Endothelial cell of umbilical vein (primary cell): ENCODE results near the gene GMPPB. TPM values are rescaled to one million over a fixed set of nuclear protein-coding genes. Genes with fewer than 3 reads are reported as not detected.

Source experiments
- BruUV-seq: library from RNA; stranded (reverse); fragments of 400-500 nt; replicated peaks from 2 replicates; lab custom pipeline; 2021; lab: Mats Ljungman, UMichigan
- CTCF ChIA-PET: fragments of 300-600, 350-600 bp; sonication (Branson Sonifier 250); formaldehyde crosslinking; loops from one replicate; lab custom pipeline; 2021; ENCODE audit warnings: antibody characterized with exemption, inconsistent platforms; lab: Charles Lee
- POLR2A ChIA-PET: fragments of 300-600, 350-600 bp; sonication (Branson Sonifier 250); formaldehyde crosslinking; loops from one replicate; lab custom pipeline; 2021; ENCODE audit warnings: antibody characterized with exemption, inconsistent platforms; lab: Charles Lee
- DNase-seq: peaks from one replicate; pipeline ENCODE4 v3.0.0-alpha.2; 2011; ENCODE audit warnings: low read depth, low spot score
- FAIRE-seq: peaks from 2 replicates; lab custom pipeline; 2011; peaks lifted over from hg19 to GRCh38; lab: Jason Lieb, UNC
- H2AFZ ChIP-seq: 2 replicates; pipeline ENCODE4 v1.6.0; 2012; ENCODE audit warnings: low read depth, low read length, control low read depth, inconsistent platforms
- H3K27ac ChIP-seq: 2 replicates; pipeline ENCODE4 v1.5.1; 2011; ENCODE audit warnings: low read depth, mild to moderate bottlenecking, control low read depth, low read length, moderate library complexity; ENCODE audit not compliant: insufficient read depth
- H3K27me3 ChIP-seq, 2 experiments: 2 replicates each; pipeline versions ENCODE4 v1.6.0 to v1.6.1; 2011; ENCODE audit warnings: low read length in 2 of 2, mixed read lengths in 1 of 2; ENCODE audit not compliant: control insufficient read depth in 2 of 2, insufficient read depth in 2 of 2
- H3K36me3 ChIP-seq, 2 experiments: 2 replicates in 1 of 2; 3 replicates in 1 of 2; pipeline ENCODE4 v1.5.1; 2011; ENCODE audit warnings: low read length in 2 of 2, mild to moderate bottlenecking in 1 of 2, moderate library complexity in 1 of 2; ENCODE audit not compliant: control insufficient read depth in 2 of 2, insufficient read depth in 2 of 2; ENCODE audit errors: extremely low read depth in 1 of 2
- H3K4me1 ChIP-seq: 3 replicates; pipeline ENCODE4 v1.5.1; 2011; ENCODE audit warnings: mild to moderate bottlenecking, low read length; ENCODE audit not compliant: control insufficient read depth, insufficient read depth; ENCODE audit errors: extremely low read depth
- H3K4me2 ChIP-seq: 2 replicates; pipeline ENCODE4 v1.6.1; 2011; ENCODE audit warnings: low read length, control low read depth, mixed read lengths; ENCODE audit not compliant: insufficient read depth
- H3K4me3 ChIP-seq, 3 experiments: fragments of 200-600 bp in 1 of 3; sonication (generic), shearing (Covaris generic) in 1 of 3; replicated peaks in 1 of 3; 2 replicates each; pipeline ENCODE4 v1.5.1; 2011 to 2016; ENCODE audit warnings: control low read depth in 3 of 3, low read length in 3 of 3, mild to moderate bottlenecking in 2 of 3, inconsistent platforms in 1 of 3, low read depth in 1 of 3, moderate library complexity in 1 of 3; ENCODE audit not compliant: insufficient read depth in 1 of 3
- H3K79me2 ChIP-seq: 2 replicates; pipeline ENCODE4 v1.6.0; 2012; ENCODE audit warnings: low read length, inconsistent platforms; ENCODE audit not compliant: control insufficient read depth, insufficient read depth
- H3K9ac ChIP-seq: replicated peaks from 2 replicates; pipeline ENCODE3; 2011; ENCODE audit warnings: low read length, control low read depth; ENCODE audit not compliant: insufficient read depth; ENCODE audit errors: extremely low read depth
- H3K9me1 ChIP-seq: replicated peaks from 3 replicates; pipeline ENCODE4 v1.6.0; 2011; ENCODE audit warnings: mild to moderate bottlenecking, low read length; ENCODE audit not compliant: control insufficient read depth, insufficient read depth; ENCODE audit errors: extremely low read depth
- H3K9me3 ChIP-seq: replicated peaks from 2 replicates; pipeline ENCODE4 v1.5.1; 2012; ENCODE audit warnings: low read length, inconsistent platforms; ENCODE audit not compliant: control insufficient read depth, insufficient read depth
- H4K20me1 ChIP-seq: replicated peaks from 2 replicates; pipeline ENCODE3; 2011; ENCODE audit warnings: mild to moderate bottlenecking, low read length; ENCODE audit not compliant: control insufficient read depth, insufficient read depth; ENCODE audit errors: extremely low read depth
- CTCF ChIP-seq, 2 donors: IDR thresholded peaks; 1 replicate in 1 of 2; 2 replicates in 1 of 2; pipeline ENCODE4 v1.5.1; 2011; ENCODE audit warnings: low read length in 2 of 2, mild to moderate bottlenecking in 2 of 2, moderate library complexity in 2 of 2, control low read depth in 1 of 2, inconsistent platforms in 1 of 2, low read depth in 1 of 2; ENCODE audit not compliant: insufficient read depth in 1 of 2; ENCODE audit errors: extremely low read depth in 1 of 2
- EZH2 ChIP-seq: IDR thresholded peaks from 2 replicates; pipeline ENCODE4 v1.6.1; 2012; ENCODE audit warnings: borderline replicate concordance, low read depth, mild to moderate bottlenecking, moderate library complexity, low read length, inconsistent platforms; ENCODE audit not compliant: severe bottlenecking
- GATA2 ChIP-seq: IDR thresholded peaks from 2 replicates; pipeline ENCODE4 v1.7.0; 2011; ENCODE audit warnings: low read depth, mild to moderate bottlenecking, moderate library complexity, mixed read lengths, low read length; ENCODE audit not compliant: insufficient read length, insufficient read depth
- MAX ChIP-seq: IDR thresholded peaks from 2 replicates; pipeline ENCODE4 v1.6.1; 2011; ENCODE audit not compliant: insufficient read depth, insufficient read length
- MYC ChIP-seq: IDR thresholded peaks from one replicate; pipeline ENCODE4 v1.6.1; 2011; ENCODE audit warnings: mild to moderate bottlenecking, low read depth, low read length
- POLR2A ChIP-seq: IDR thresholded peaks from 2 replicates; pipeline ENCODE4 v1.6.1; 2012; ENCODE audit warnings: low read depth, mild to moderate bottlenecking, control low read depth, low read length
- dilution Hi-C: fragments of 300-500 bp; cut with MboI; formaldehyde crosslinking; loops from one replicate; pipeline ENCODE4 v1.15.0; 2019; ENCODE audit warnings: low sequenced_read_pairs; ENCODE audit not compliant: extremely low pct_ligation_motif_present
- intact Hi-C: fragments of 100-400 bp; cut with micrococcal nuclease; formaldehyde crosslinking; loops from one replicate; pipeline ENCODE4 v1.10.0; 2022
- polyA plus RNA-seq, 4 experiments: library from polyadenylated mRNA; depleted of rRNA in 3 of 4; stranded (reverse) in 3 of 4; unstranded in 1 of 4; fragments of >200 nt; gene quantifications; 2 replicates each; pipeline versions ENCODE4 v1.2.1 to v1.2.3, GENCODE V29; 2011 to 2012; ENCODE audit warnings: missing spikeins in 1 of 4
- total RNA-seq: library from RNA; stranded (reverse); gene quantifications from 2 replicates; pipeline ENCODE4 v1.2.3, GENCODE V29; 2021

GMPPB gene
- total and polyA plus RNA-seq, 2 donors (not counting 3 experiments of a cell fraction or from before 2014, with no cell fraction given): 52.5 to 62.0 TPM

DNA sequence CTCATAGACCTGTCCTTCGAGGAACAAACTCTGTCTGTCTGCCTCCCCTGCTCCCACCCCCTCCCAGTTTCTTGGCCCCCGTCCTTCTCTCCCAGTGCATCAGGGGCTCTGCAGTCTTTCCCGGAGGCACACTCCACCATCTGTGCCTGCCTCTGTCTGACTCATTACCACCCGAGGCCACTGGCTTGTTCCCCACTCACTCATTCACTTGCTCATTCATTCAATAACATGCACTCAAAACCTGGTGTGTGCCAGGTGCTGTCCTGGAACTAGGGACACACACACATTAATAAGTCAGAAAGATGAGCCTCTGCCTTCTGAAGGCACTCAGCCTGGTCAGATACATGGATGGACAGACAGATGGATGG lies 16.7 kb downstream of the GMPPB start:
- dilution Hi-C loops: no loop called here
- BruUV-seq: no TSS peak
- FAIRE-seq (no peak), DNase-seq (no peak)
- H3K4me2 ChIP-seq: no peak overlapping the region
- H3K9me1 ChIP-seq: no peaks in the 10 kb centered on the region
- TF ChIP-seq POLR2A (no peak), GATA2 (no peak), CTCF (IDR thresholded peaks at IDR 0.05; ENCODE audit: extremely low read depth in 1 of 2, insufficient read depth in 1 of 2, low read depth in 1 of 2, low read length in 2 of 2) (no peak), MYC (no peak), MAX (no peak)
- no peaks in the 10 kb centered on the region for H3K9me3 ChIP-seq
- H3K9ac ChIP-seq: no peak overlapping the region
- no peak overlapping the region for H3K4me3 ChIP-seq
- POLR2A ChIA-PET: interaction anchor here (0.6 kb wide), 1 partner anchor 228 kb away, joined by 7 read pairs; no protein-coding TSS in a partner anchor
- no peak overlapping the region for H2AFZ ChIP-seq
- CTCF ChIA-PET: interaction anchor here (2.1 kb wide), 1 partner anchor 12 kb away, joined by 6 read pairs; the partner anchor contains the start of gene AMIGO3
- no peaks in the 10 kb centered on the region for H3K79me2 ChIP-seq
- H4K20me1 ChIP-seq: no peaks in the 10 kb centered on the region
- no peak overlapping the region for H3K27ac ChIP-seq
- H3K4me1 ChIP-seq: peaks cover 5% of the 10 kb centered on the region
- peaks cover 0 to 15% of the 10 kb centered on the region in 2 experiments for H3K36me3 ChIP-seq
- H3K27me3 ChIP-seq: no peaks in the 10 kb centered on the region
- intact Hi-C loops: no loop called here

DNA sequence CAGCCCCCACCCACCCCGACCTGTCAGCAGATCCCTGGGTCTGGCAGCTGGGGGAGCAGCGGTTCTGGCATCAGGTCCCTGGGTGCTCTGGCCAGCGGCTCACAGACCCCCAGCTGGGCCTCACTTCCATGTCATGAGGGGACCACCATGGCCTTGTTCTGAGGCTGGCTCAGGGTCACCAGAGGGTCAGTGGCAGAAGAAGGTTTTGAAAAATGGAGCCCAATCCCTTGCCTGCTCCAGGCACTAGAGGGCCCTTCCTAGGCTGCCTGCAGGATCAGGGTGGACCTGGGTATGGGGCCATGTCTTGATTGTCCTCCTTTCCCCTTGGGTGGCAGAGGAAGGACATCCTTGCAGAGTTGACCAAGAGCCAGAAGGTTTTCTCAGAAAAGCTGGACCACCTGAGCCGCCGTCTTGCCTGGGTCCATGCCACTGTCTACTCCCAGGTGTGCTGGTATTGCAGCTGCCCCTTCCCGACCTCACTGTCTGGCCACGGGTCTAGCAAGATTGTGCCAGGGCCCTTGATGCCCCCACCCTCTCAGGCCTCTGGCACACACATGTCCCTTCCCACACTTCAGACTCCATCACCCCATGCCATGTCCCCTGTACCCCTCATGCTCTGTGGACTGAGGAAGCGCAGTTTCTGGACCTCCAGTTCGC lies 17.2 kb downstream of the GMPPB start:
- dilution Hi-C loops (no loop called here), intact Hi-C loops (no loop called here)
- no peak overlapping the region for H3K27ac ChIP-seq
- POLR2A ChIA-PET: no interaction called here
- H3K79me2 ChIP-seq: no peaks in the 10 kb centered on the region
- no peaks in the 10 kb centered on the region for H3K9me1 ChIP-seq
- no TSS peak for BruUV-seq
- no peaks in the 10 kb centered on the region for H4K20me1 ChIP-seq
- no peaks in the 10 kb centered on the region for H3K9me3 ChIP-seq
- FAIRE-seq (no peak), DNase-seq (no peak)
- H3K9ac ChIP-seq: no peak overlapping the region
- CTCF ChIA-PET: no interaction called here
- peaks cover 0 to 16% of the 10 kb centered on the region in 2 experiments for H3K36me3 ChIP-seq
- no peak overlapping the region for H3K4me2 ChIP-seq
- no peaks in the 10 kb centered on the region for H3K27me3 ChIP-seq
- TF ChIP-seq MYC: no peak
- no peak for TF ChIP-seq EZH2
- no peak for TF ChIP-seq CTCF (IDR thresholded peaks at IDR 0.05; ENCODE audit: extremely low read depth in 1 of 2, insufficient read depth in 1 of 2, low read depth in 1 of 2, low read length in 2 of 2)
- TF ChIP-seq GATA2: no peak
- no peak for TF ChIP-seq MAX
- H3K4me3 ChIP-seq: no peak overlapping the region
- no peak overlapping the region for H2AFZ ChIP-seq
- H3K4me1 ChIP-seq: peaks cover 5% of the 10 kb centered on the region
